NCI-H2029 treated with DMSO at 0.1 percent for 48 hours (cell line): Measurements from ENCODE around the gene SPRTN.

Source experiments
- DNase-seq: peaks from one replicate; lab custom pipeline; 2025; lab: John Stamatoyannopoulos, UW

Gene SPRTN

GRCh38 chr1:231376875-231377549, 38.9 kb downstream of the SPRTN start:
- no peak for DNase-seq

- no peak for DNase-seq
Measured at GRCh38 chr1:231381729-231382128, 43.6 kb downstream of the SPRTN start.

- no peak for DNase-seq
Measured at GRCh38 chr1:231382426-231382825, 44.3 kb downstream of the SPRTN start.

GRCh38 chr1:231383159-231383860, 45.2 kb downstream of the SPRTN start:
- no peak for DNase-seq

- DNase-seq = no peak
Measured at GRCh38 chr1:231384696-231385415, 46.8 kb downstream of the SPRTN start.

- DNase-seq = no peak
Measured at GRCh38 chr1:231385416-231385748, 47.3 kb downstream of the SPRTN start.

GRCh38 chr1:231386466-231386865, 48.4 kb downstream of the SPRTN start:
- DNase-seq = no peak

- DNase-seq = no peak
Measured at GRCh38 chr1:231387770-231388669, 49.9 kb downstream of the SPRTN start.

- DNase-seq = no peak
Measured at GRCh38 chr1:231390071-231390470, 52.0 kb downstream of the SPRTN start.

GRCh38 chr1:231392389-231393131, 54.5 kb downstream of the SPRTN start:
- DNase-seq = no peak

- no peak for DNase-seq
Measured at GRCh38 chr1:231393668-231394067, 55.6 kb downstream of the SPRTN start.

- DNase-seq = no peak
Measured at GRCh38 chr1:231395076-231395997, 57.2 kb downstream of the SPRTN start.

- no peak for DNase-seq
Measured at GRCh38 chr1:231395998-231396390, 57.9 kb downstream of the SPRTN start.

GRCh38 chr1:231396643-231397042, 58.5 kb downstream of the SPRTN start:
- no peak for DNase-seq

GRCh38 chr1:231397886-231398671, 60.0 kb downstream of the SPRTN start:
- no peak for DNase-seq

GRCh38 chr1:231401478-231401877, 63.4 kb downstream of the SPRTN start:
- no peak for DNase-seq

- no peak for DNase-seq
Measured at GRCh38 chr1:231404318-231404717, 66.2 kb downstream of the SPRTN start.
